ENCODE results near the gene TCEAL8.

DNA sequence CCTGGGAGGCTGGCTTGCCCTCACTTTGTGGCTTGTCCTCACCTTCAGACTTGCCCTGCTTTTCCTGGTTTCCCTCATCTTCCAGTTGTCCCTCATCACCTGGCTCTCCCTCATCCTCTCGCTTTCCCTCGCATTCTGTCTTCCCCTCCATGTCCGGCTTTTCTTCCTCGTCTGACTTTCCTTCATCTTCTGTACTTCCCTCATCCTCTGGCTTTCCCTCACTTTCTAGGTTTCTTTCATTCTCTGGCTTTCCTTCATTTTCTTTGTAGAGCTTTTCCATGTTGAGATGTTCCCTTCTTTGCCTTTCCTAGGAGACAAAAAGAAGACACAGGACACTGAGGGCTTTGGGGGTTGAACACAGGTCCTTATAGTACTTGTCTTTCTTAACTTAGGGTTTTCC, 19.3 kb upstream of the TCEAL8 start:
- TF ChIP-seq SIN3A (conservative IDR thresholded peaks at IDR 0.05 in 1 of 2, IDR thresholded peaks at IDR 0.05 in 1 of 2; ENCODE audit: low read depth in 1 of 2, low read length in 2 of 2) (no peak), POLR2A (IDR thresholded peaks at IDR 0.05; ENCODE audit: control extremely low read depth in 1 of 2, low read depth in 2 of 2, low read length in 2 of 2) (no peak)

All from H1 (cell line).